T-helper 1 cell treated with Interleukin-12 subunit alpha and Interleukin-12 subunit beta and Interleukin-4 antibody, amounts not matched to agents 30 ng/mL and 1 ng/mL, for 36 hours (primary cell): ENCODE data around the gene DRGX. TPM values are rescaled to one million over a fixed set of nuclear protein-coding genes. Genes with fewer than 3 reads are reported as not detected.

Experiments
- intact Hi-C: fragments of 100-400 bp; cut with micrococcal nuclease; formaldehyde crosslinking; loops from one replicate; pipeline ENCODE4 v1.15.1; 2024
- total RNA-seq: library from RNA; stranded (reverse); gene quantifications from 2 replicates; pipeline ENCODE4 v1.2.3, GENCODE V29; 2022

The DRGX gene
- total RNA-seq, 1 donor from 2014 or later = not detected

GRCh38 chr10:49323171-49323895 lies 72.6 kb downstream of the DRGX start:
- intact Hi-C loops = no loop called here

GRCh38 chr10:49322371-49323170 lies 73.3 kb downstream of the DRGX start:
- intact Hi-C loops = no loop called here

- intact Hi-C loops = no loop called here
Observed at GRCh38 chr10:49321021-49321420, 74.9 kb downstream of the DRGX start.

- intact Hi-C loops = no loop called here
Observed at GRCh38 chr10:49320191-49320590, 75.7 kb downstream of the DRGX start.

- intact Hi-C loops = no loop called here
Observed at GRCh38 chr10:49319206-49319605, 76.7 kb downstream of the DRGX start.

- intact Hi-C loops = no loop called here
Observed at GRCh38 chr10:49318755-49319154, 77.1 kb downstream of the DRGX start.

GRCh38 chr10:49318028-49318427 lies 77.9 kb downstream of the DRGX start:
- intact Hi-C loops = no loop called here

GRCh38 chr10:49314806-49315205 lies 81.1 kb downstream of the DRGX start:
- intact Hi-C loops = no loop called here

Other genes starting within 250 kb of the DRGX start
- gene TMEM273, start 207.7 kb downstream of the DRGX start, total RNA-seq = 11.1 and 11.2 TPM in 2 replicates
- gene C10orf71, start 96.9 kb downstream of the DRGX start, total RNA-seq = not detected in 2 replicates
- 21.0 and 21.5 TPM in 2 replicates for gene ERCC6, start 143.0 kb upstream of the DRGX start, total RNA-seq
- not detected in 2 replicates for gene SLC18A3, start 214.2 kb upstream of the DRGX start, total RNA-seq
- gene CHAT, start 217.9 kb upstream of the DRGX start, total RNA-seq = not detected in 2 replicates